Keratinocyte (primary cell): ENCODE measurements around the gene HECTD4.

ENCODE experiments used
- EZH2 ChIP-seq: IDR thresholded peaks from one replicate; pipeline ENCODE4 v1.6.1; 2012; ENCODE audit warnings: inconsistent platforms, mild to moderate bottlenecking, low read length, moderate library complexity
- TF ChIP-seq, protein P1 (sequence below), 3 experiments: IDR thresholded peaks in 1 of 3; conservative IDR thresholded peaks in 1 of 3; optimal IDR thresholded peaks in 1 of 3; 2 replicates in 2 of 3; 3 replicates in 1 of 3; pipeline versions ENCODE3 to v1.5.1; 2011; ENCODE audit warnings: low read length in 3 of 3, mild to moderate bottlenecking in 3 of 3, moderate library complexity in 2 of 3, control low read depth in 1 of 3, inconsistent platforms in 1 of 3; ENCODE audit not compliant: insufficient read depth in 2 of 3; ENCODE audit errors: extremely low read depth in 1 of 3

DNA sequence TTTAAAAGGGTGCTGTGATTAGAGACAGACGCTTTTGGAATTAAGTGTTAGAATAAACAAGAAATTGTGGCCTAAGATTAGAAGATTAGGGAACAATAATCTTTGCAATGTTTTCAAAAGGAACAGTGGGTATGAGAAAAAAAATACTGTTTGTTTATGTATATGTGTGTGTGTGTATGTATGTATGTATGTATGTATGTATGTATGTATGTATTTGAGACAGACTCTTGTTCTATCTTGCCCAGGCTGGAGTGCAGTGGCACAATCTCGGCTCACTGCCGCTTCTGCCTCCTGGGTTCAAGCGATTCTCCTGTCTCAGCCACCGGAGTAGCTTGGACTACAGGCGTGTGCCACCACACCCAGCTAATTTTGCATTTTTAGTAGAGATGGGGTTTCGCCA, 175.3 kb downstream of the HECTD4 start:
- TF ChIP-seq, protein P1, sequence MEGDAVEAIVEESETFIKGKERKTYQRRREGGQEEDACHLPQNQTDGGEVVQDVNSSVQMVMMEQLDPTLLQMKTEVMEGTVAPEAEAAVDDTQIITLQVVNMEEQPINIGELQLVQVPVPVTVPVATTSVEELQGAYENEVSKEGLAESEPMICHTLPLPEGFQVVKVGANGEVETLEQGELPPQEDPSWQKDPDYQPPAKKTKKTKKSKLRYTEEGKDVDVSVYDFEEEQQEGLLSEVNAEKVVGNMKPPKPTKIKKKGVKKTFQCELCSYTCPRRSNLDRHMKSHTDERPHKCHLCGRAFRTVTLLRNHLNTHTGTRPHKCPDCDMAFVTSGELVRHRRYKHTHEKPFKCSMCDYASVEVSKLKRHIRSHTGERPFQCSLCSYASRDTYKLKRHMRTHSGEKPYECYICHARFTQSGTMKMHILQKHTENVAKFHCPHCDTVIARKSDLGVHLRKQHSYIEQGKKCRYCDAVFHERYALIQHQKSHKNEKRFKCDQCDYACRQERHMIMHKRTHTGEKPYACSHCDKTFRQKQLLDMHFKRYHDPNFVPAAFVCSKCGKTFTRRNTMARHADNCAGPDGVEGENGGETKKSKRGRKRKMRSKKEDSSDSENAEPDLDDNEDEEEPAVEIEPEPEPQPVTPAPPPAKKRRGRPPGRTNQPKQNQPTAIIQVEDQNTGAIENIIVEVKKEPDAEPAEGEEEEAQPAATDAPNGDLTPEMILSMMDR (optimal IDR thresholded peaks at IDR 0.05 in 1 of 3, IDR thresholded peaks at IDR 0.05 in 1 of 3, conservative IDR thresholded peaks at IDR 0.05 in 1 of 3; ENCODE audit: extremely low read depth in 1 of 3, insufficient read depth in 2 of 3, low read length in 3 of 3) = no peak
- TF ChIP-seq EZH2 = no peak
